Measurements from ENCODE around the gene SHLD1.
"Not testable (repeated sequence)": the region's sequence is repeated elsewhere in the genome, so short reads cannot be mapped to it uniquely, and the experiment has no call there.

The SHLD1 gene

GRCh38 chr20:5748246-5748645, 2.0 kb upstream of the SHLD1 start:
- Histone ChIP-seq H3K9me3 (replicated peaks in 1 of 2; ENCODE audit: control insufficient read depth in 2 of 2, insufficient read depth in 1 of 2, low read depth in 1 of 2, low read length in 2 of 2) (no peaks in the 10 kb centered on the region), H4K91ac (ENCODE audit: low read depth, low read length, poor library complexity) (no peak overlapping the region), H3K4me1 (ENCODE audit: control insufficient read depth in 2 of 2, insufficient read depth in 1 of 2, low read depth in 1 of 2, low read length in 2 of 2) (peaks cover 0 to 4% of the 10 kb centered on the region in 2 donors), H3K18ac (ENCODE audit: low read length) (no peak overlapping the region), H2AK5ac (ENCODE audit: low read depth, low read length) (no peak overlapping the region), H2BK5ac (ENCODE audit: low read length) (no peak overlapping the region), H2BK15ac (ENCODE audit: low read length) (no peak overlapping the region), H3K9ac (ENCODE audit: low read depth, low read length, poor library complexity) (no peak overlapping the region), H3K4me3 (ENCODE audit: low read length in 2 of 2) (no peak overlapping the region), H2BK120ac (ENCODE audit: low read depth, low read length) (no peak overlapping the region), H3K27ac (replicated peaks; ENCODE audit: low read length) (no peak overlapping the region), H3K4me2 (ENCODE audit: insufficient read depth, low read length, poor library complexity, severe bottlenecking) (no peak overlapping the region), H4K8ac (ENCODE audit: low read depth, low read length) (no peak overlapping the region), H3K4ac (ENCODE audit: low read length) (no peak overlapping the region), H3K79me1 (ENCODE audit: low read depth, low read length) (peaks cover 3% of the 10 kb centered on the region), H2BK12ac (ENCODE audit: low read length) (no peak overlapping the region), H2AFZ (ENCODE audit: low read length) (peak overlapping the region; percentile 45), H3K23ac (ENCODE audit: low read depth, low read length, poor library complexity) (no peak overlapping the region), H3K36me3 (replicated peaks in 1 of 2; ENCODE audit: control insufficient read depth in 2 of 2, insufficient read depth in 2 of 2, low read length in 2 of 2) (no peaks in the 10 kb centered on the region), H3K27me3 (ENCODE audit: control insufficient read depth in 3 of 3, insufficient read depth in 3 of 3, low read depth in 1 of 3, low read length in 3 of 3) (no peaks in the 10 kb centered on the region), H3K14ac (ENCODE audit: low read length) (no peak overlapping the region)
- DNase-seq (ENCODE audit: low spot score) = no peak
- no CpG with 5 or more reads among the region's 6 CpGs for WGBS, 2 donors (ENCODE audit: extremely low coverage in 2 of 2, insufficient read length in 2 of 2, insufficient replicate concordance in 1 of 2)

DNA sequence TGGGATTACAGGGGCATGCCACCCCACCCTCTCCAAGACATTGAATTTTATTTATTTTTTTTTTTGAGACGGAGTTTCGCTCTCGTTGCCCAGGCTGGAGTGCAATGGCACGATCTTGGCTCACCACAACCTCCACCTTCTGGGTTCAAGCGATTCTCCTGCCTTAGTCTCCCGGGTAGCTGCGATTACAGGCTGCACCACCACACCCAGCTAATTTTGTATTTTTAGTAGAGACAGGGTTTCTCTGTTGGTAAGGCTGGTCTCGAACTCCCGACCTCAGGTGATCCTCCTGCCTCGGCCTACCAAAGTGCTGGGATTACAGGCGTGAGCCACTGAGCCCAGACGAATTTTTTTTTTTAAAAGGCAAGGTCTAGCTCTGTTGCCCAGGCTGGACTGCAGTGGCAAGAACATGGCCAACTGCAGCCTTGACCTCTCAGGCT, 669 bp upstream of the SHLD1 start:
- H3K23ac ChIP-seq (ENCODE audit: low read depth, low read length, poor library complexity); H3K9ac ChIP-seq (ENCODE audit: low read depth, low read length, poor library complexity); H2BK15ac ChIP-seq (ENCODE audit: low read length); H4K91ac ChIP-seq (ENCODE audit: low read depth, low read length, poor library complexity); H3K79me1 ChIP-seq (ENCODE audit: low read depth, low read length); H3K27me3 ChIP-seq (ENCODE audit: control insufficient read depth in 3 of 3, insufficient read depth in 3 of 3, low read depth in 1 of 3, low read length in 3 of 3); H2BK120ac ChIP-seq (ENCODE audit: low read depth, low read length); H3K9me3 ChIP-seq (replicated peaks in 1 of 2; ENCODE audit: control insufficient read depth in 2 of 2, insufficient read depth in 1 of 2, low read depth in 1 of 2, low read length in 2 of 2); H2AK5ac ChIP-seq (ENCODE audit: low read depth, low read length); H3K4me3 ChIP-seq (ENCODE audit: low read length in 2 of 2); H3K14ac ChIP-seq (ENCODE audit: low read length); H3K36me3 ChIP-seq (replicated peaks in 1 of 2; ENCODE audit: control insufficient read depth in 2 of 2, insufficient read depth in 2 of 2, low read length in 2 of 2); H3K27ac ChIP-seq (replicated peaks; ENCODE audit: low read length); DNase-seq (ENCODE audit: low spot score); H2BK12ac ChIP-seq (ENCODE audit: low read length); H4K8ac ChIP-seq (ENCODE audit: low read depth, low read length); H3K4ac ChIP-seq (ENCODE audit: low read length); H2BK5ac ChIP-seq (ENCODE audit: low read length); H3K4me2 ChIP-seq (ENCODE audit: insufficient read depth, low read length, poor library complexity, severe bottlenecking); H3K4me1 ChIP-seq (ENCODE audit: control insufficient read depth in 2 of 2, insufficient read depth in 1 of 2, low read depth in 1 of 2, low read length in 2 of 2); H3K18ac ChIP-seq (ENCODE audit: low read length): not testable (repeated sequence)
- WGBS, 2 donors (ENCODE audit: extremely low coverage in 2 of 2, insufficient read length in 2 of 2, insufficient replicate concordance in 1 of 2) = no CpG with 5 or more reads among the region's 12 CpGs
- peak overlapping the region; percentile 92 for H2AFZ ChIP-seq (ENCODE audit: low read length)

DNA sequence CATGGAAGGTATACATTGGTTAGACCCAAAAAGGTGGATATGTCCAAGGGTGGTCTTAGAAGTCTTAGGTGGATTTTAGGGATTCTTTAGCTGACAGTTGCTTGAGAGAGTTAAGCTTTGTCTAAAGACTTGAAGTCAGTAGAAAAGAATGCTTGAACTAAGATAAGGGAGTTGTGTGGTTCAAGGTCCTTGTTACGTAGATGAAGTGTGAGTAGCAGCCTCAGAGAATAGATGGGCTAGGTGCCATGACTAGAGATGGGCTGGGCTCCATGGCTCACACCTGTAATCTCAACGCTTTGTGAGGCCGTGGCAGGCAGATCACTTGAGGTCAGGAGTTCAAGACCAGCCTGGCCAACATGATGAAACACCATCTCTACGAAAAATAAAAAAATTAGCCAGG, 1.7 kb downstream of the SHLD1 start:
- Histone ChIP-seq H4K91ac (ENCODE audit: low read depth, low read length, poor library complexity) (no peak overlapping the region), H3K36me3 (replicated peaks in 1 of 2; ENCODE audit: control insufficient read depth in 2 of 2, insufficient read depth in 2 of 2, low read length in 2 of 2) (no peaks in the 10 kb centered on the region), H3K4me1 (ENCODE audit: control insufficient read depth in 2 of 2, insufficient read depth in 1 of 2, low read depth in 1 of 2, low read length in 2 of 2) (peaks cover 0 to 4% of the 10 kb centered on the region in 2 donors), H3K4ac (ENCODE audit: low read length) (no peak overlapping the region), H3K4me2 (ENCODE audit: insufficient read depth, low read length, poor library complexity, severe bottlenecking) (no peak overlapping the region), H2BK12ac (ENCODE audit: low read length) (peak overlapping the region; percentile 22), H3K27me3 (ENCODE audit: control insufficient read depth in 3 of 3, insufficient read depth in 3 of 3, low read depth in 1 of 3, low read length in 3 of 3) (no peaks in the 10 kb centered on the region), H3K14ac (ENCODE audit: low read length) (no peak overlapping the region), H2BK15ac (ENCODE audit: low read length) (no peak overlapping the region), H3K4me3 (ENCODE audit: low read length in 2 of 2) (peak overlapping the region in 1 of 2 donors; percentile 6), H2AFZ (ENCODE audit: low read length) (no peak overlapping the region), H3K9me3 (replicated peaks in 1 of 2; ENCODE audit: control insufficient read depth in 2 of 2, insufficient read depth in 1 of 2, low read depth in 1 of 2, low read length in 2 of 2) (no peaks in the 10 kb centered on the region), H3K9ac (ENCODE audit: low read depth, low read length, poor library complexity) (no peak overlapping the region), H2BK120ac (ENCODE audit: low read depth, low read length) (no peak overlapping the region), H3K23ac (ENCODE audit: low read depth, low read length, poor library complexity) (no peak overlapping the region), H4K8ac (ENCODE audit: low read depth, low read length) (peak overlapping the region; percentile 43), H2AK5ac (ENCODE audit: low read depth, low read length) (no peak overlapping the region), H3K18ac (ENCODE audit: low read length) (no peak overlapping the region), H2BK5ac (ENCODE audit: low read length) (no peak overlapping the region), H3K27ac (replicated peaks; ENCODE audit: low read length) (no peak overlapping the region), H3K79me1 (ENCODE audit: low read depth, low read length) (peaks cover 3% of the 10 kb centered on the region)
- WGBS, 2 donors (ENCODE audit: extremely low coverage in 2 of 2, insufficient read length in 2 of 2, insufficient replicate concordance in 1 of 2) = no CpG with 5 or more reads among the region's 4 CpGs
- no peak for DNase-seq (ENCODE audit: low spot score)

- no peak for DNase-seq (ENCODE audit: low spot score)
- Histone ChIP-seq H3K9ac (ENCODE audit: low read depth, low read length, poor library complexity) (no peak overlapping the region), H3K4ac (ENCODE audit: low read length) (no peak overlapping the region), H2BK5ac (ENCODE audit: low read length) (no peak overlapping the region), H4K8ac (ENCODE audit: low read depth, low read length) (no peak overlapping the region), H2AK5ac (ENCODE audit: low read depth, low read length) (no peak overlapping the region), H3K27me3 (ENCODE audit: control insufficient read depth in 3 of 3, insufficient read depth in 3 of 3, low read depth in 1 of 3, low read length in 3 of 3) (no peaks in the 10 kb centered on the region), H3K79me1 (ENCODE audit: low read depth, low read length) (peaks cover 3% of the 10 kb centered on the region), H2BK120ac (ENCODE audit: low read depth, low read length) (no peak overlapping the region), H3K27ac (replicated peaks; ENCODE audit: low read length) (no peak overlapping the region), H3K9me3 (replicated peaks in 1 of 2; ENCODE audit: control insufficient read depth in 2 of 2, insufficient read depth in 1 of 2, low read depth in 1 of 2, low read length in 2 of 2) (no peaks in the 10 kb centered on the region), H3K23ac (ENCODE audit: low read depth, low read length, poor library complexity) (no peak overlapping the region), H3K18ac (ENCODE audit: low read length) (no peak overlapping the region), H3K4me3 (ENCODE audit: low read length in 2 of 2) (no peak overlapping the region), H4K91ac (ENCODE audit: low read depth, low read length, poor library complexity) (no peak overlapping the region), H3K4me2 (ENCODE audit: insufficient read depth, low read length, poor library complexity, severe bottlenecking) (no peak overlapping the region), H2BK12ac (ENCODE audit: low read length) (no peak overlapping the region), H2BK15ac (ENCODE audit: low read length) (no peak overlapping the region), H3K36me3 (replicated peaks in 1 of 2; ENCODE audit: control insufficient read depth in 2 of 2, insufficient read depth in 2 of 2, low read length in 2 of 2) (peaks cover 0 to 4% of the 10 kb centered on the region in 2 donors), H2AFZ (ENCODE audit: low read length) (no peak overlapping the region), H3K4me1 (ENCODE audit: control insufficient read depth in 2 of 2, insufficient read depth in 1 of 2, low read depth in 1 of 2, low read length in 2 of 2) (peaks cover 0 to 4% of the 10 kb centered on the region in 2 donors), H3K14ac (ENCODE audit: low read length) (no peak overlapping the region)
- no CpG with 5 or more reads among the region's 7 CpGs for WGBS, 2 donors (ENCODE audit: extremely low coverage in 2 of 2, insufficient read length in 2 of 2, insufficient replicate concordance in 1 of 2)
Observed at GRCh38 chr20:5753814-5754213, 3.6 kb downstream of the SHLD1 start.

Measured in neuronal stem cell (in vitro differentiated cells).